OCI-LY7 (cell line): ENCODE results near the gene SLCO4A1.

ENCODE experiments used
- EZH2phosphoT487 ChIP-seq: fragments of 200-600 bp; sonication (generic); IDR thresholded peaks from 2 replicates; pipeline ENCODE4 v1.6.1; 2018; ENCODE audit warnings: low read depth, borderline replicate concordance, mild to moderate bottlenecking, mixed run types, antibody characterized with exemption, low read length, moderate library complexity, mixed read lengths
- TF ChIP-seq, protein P1 (sequence below): fragments of 200-600 bp; sonication (generic); conservative IDR thresholded peaks from 2 replicates; pipeline ENCODE4 v1.5.1; 2014; ENCODE audit warnings: mild to moderate bottlenecking, antibody characterized with exemption, low read length, moderate library complexity, mixed read lengths

DNA sequence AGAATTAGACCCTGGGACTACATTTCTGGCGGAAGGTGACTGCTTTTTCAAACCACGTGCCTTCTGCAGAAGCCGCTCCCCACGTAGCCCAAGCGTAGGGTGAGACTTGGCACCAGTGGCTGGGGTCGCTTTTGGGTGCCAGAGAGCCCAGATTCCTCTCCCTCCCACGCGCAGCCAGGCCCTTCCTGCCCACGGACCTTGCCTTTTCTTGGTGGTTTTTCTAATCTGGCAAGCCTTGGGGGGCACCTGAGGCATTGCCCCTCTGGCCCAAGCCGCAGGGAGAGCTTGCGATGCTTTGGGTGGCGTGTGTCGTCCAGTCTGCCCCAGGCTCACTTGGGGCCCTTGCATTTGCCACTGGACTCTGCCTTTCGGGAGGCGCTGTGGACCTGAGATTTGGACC lies 3.3 kb downstream of the SLCO4A1 start:
- TF ChIP-seq, protein P1, sequence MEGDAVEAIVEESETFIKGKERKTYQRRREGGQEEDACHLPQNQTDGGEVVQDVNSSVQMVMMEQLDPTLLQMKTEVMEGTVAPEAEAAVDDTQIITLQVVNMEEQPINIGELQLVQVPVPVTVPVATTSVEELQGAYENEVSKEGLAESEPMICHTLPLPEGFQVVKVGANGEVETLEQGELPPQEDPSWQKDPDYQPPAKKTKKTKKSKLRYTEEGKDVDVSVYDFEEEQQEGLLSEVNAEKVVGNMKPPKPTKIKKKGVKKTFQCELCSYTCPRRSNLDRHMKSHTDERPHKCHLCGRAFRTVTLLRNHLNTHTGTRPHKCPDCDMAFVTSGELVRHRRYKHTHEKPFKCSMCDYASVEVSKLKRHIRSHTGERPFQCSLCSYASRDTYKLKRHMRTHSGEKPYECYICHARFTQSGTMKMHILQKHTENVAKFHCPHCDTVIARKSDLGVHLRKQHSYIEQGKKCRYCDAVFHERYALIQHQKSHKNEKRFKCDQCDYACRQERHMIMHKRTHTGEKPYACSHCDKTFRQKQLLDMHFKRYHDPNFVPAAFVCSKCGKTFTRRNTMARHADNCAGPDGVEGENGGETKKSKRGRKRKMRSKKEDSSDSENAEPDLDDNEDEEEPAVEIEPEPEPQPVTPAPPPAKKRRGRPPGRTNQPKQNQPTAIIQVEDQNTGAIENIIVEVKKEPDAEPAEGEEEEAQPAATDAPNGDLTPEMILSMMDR, result no peak
- TF ChIP-seq EZH2phosphoT487, result no peak
